H9 (cell line): Measurements from ENCODE around the gene TMPRSS11B. TPM values are rescaled to one million over a fixed set of nuclear protein-coding genes. Genes with fewer than 3 reads are reported as not detected.

Experiments used
- DNase-seq: peaks from one replicate; pipeline ENCODE4 v3.0.0-alpha.2; 2017
- H2AFZ ChIP-seq: one replicate; pipeline ENCODE4 v1.6.1; 2013; ENCODE audit warnings: mild to moderate bottlenecking, low read length, control low read depth, moderate library complexity
- H2AK5ac ChIP-seq: 2 replicates; pipeline ENCODE4 v1.6.1; 2013; ENCODE audit warnings: low read length, control low read depth, mixed read lengths; ENCODE audit not compliant: insufficient read length
- H2BK120ac ChIP-seq: one replicate; pipeline ENCODE4 v1.6.1; 2013; ENCODE audit warnings: low read depth, mild to moderate bottlenecking, low read length, control low read depth, inconsistent platforms; ENCODE audit not compliant: poor library complexity, severe bottlenecking
- H2BK12ac ChIP-seq: 2 replicates; pipeline ENCODE4 v1.6.1; 2013; ENCODE audit warnings: low read length, control low read depth, mixed read lengths, low read depth; ENCODE audit not compliant: insufficient read length
- H2BK15ac ChIP-seq: 2 replicates; pipeline ENCODE4 v1.6.1; 2013; ENCODE audit warnings: low read depth, low read length, control low read depth
- H2BK20ac ChIP-seq: one replicate; pipeline ENCODE4 v1.6.1; 2013; ENCODE audit warnings: low read depth, mild to moderate bottlenecking, low read length, control low read depth, inconsistent platforms; ENCODE audit not compliant: poor library complexity, severe bottlenecking
- H2BK5ac ChIP-seq: 2 replicates; pipeline ENCODE4 v1.6.1; 2013; ENCODE audit warnings: low read length, control low read depth, mixed read lengths; ENCODE audit not compliant: insufficient read length
- H3K14ac ChIP-seq: 2 replicates; pipeline ENCODE4 v1.6.1; 2013; ENCODE audit warnings: low read length, control low read depth; ENCODE audit not compliant: insufficient read depth
- H3K18ac ChIP-seq: 2 replicates; pipeline ENCODE4 v1.6.1; 2013; ENCODE audit warnings: low read depth, mild to moderate bottlenecking, mixed read lengths, low read length, control low read depth; ENCODE audit not compliant: insufficient read length
- H3K23ac ChIP-seq: 2 replicates; pipeline ENCODE4 v1.6.1; 2013; ENCODE audit warnings: low read length, control low read depth, mixed read lengths, low read depth; ENCODE audit not compliant: insufficient read length
- H3K23me2 ChIP-seq: 2 replicates; pipeline ENCODE4 v1.6.1; 2013; ENCODE audit warnings: low read depth, mild to moderate bottlenecking, mixed read lengths, low read length, control low read depth; ENCODE audit not compliant: insufficient read length, poor library complexity, severe bottlenecking
- H3K27ac ChIP-seq: 2 replicates; pipeline ENCODE4 v1.5.1; 2013; ENCODE audit warnings: low read length, control low read depth, mixed read lengths, low read depth; ENCODE audit not compliant: insufficient read length
- H3K27me3 ChIP-seq: 2 replicates; pipeline ENCODE4 v1.6.1; 2013; ENCODE audit warnings: low read length, control low read depth, inconsistent platforms; ENCODE audit not compliant: insufficient read depth
- H3K4ac ChIP-seq: 2 replicates; pipeline ENCODE4 v1.6.1; 2013; ENCODE audit warnings: low read depth, mild to moderate bottlenecking, control low read depth, inconsistent platforms, low read length, moderate library complexity
- H3K4me1 ChIP-seq: 2 replicates; pipeline ENCODE4 v1.6.1; 2013; ENCODE audit warnings: low read length, control low read depth, inconsistent platforms; ENCODE audit not compliant: insufficient read depth
- H3K4me2 ChIP-seq: 2 replicates; pipeline ENCODE4 v1.6.1; 2013; ENCODE audit warnings: low read length, control low read depth, mixed read lengths; ENCODE audit not compliant: insufficient read length, insufficient read depth
- H3K56ac ChIP-seq: 2 replicates; pipeline ENCODE4 v1.6.1; 2013; ENCODE audit warnings: low read depth, mild to moderate bottlenecking, mixed read lengths, low read length, control low read depth; ENCODE audit not compliant: insufficient read length
- H3K79me1 ChIP-seq: 2 replicates; pipeline ENCODE4 v1.6.1; 2013; ENCODE audit warnings: low read depth, mild to moderate bottlenecking, moderate library complexity, low read length, control low read depth, inconsistent platforms; ENCODE audit not compliant: insufficient read depth, poor library complexity, severe bottlenecking
- H3K79me2 ChIP-seq: 2 replicates; pipeline ENCODE4 v1.6.1; 2013; ENCODE audit warnings: low read length, control low read depth, inconsistent platforms; ENCODE audit not compliant: insufficient read depth
- H3K9ac ChIP-seq: 2 replicates; pipeline ENCODE4 v1.6.1; 2013; ENCODE audit warnings: low read length, control low read depth, mixed read lengths; ENCODE audit not compliant: insufficient read length; ENCODE audit errors: extremely low read depth
- H3K9me3 ChIP-seq: one replicate; pipeline ENCODE4 v1.6.1; 2013; ENCODE audit warnings: low read depth, low read length, inconsistent platforms; ENCODE audit not compliant: control insufficient read depth
- H3T11ph ChIP-seq: one replicate; pipeline ENCODE4 v1.6.1; 2013; ENCODE audit warnings: mild to moderate bottlenecking, low read length, control low read depth, inconsistent platforms
- H4K20me1 ChIP-seq: one replicate; pipeline ENCODE4 v1.6.1; 2013; ENCODE audit not compliant: control insufficient read depth, insufficient read length, insufficient read depth
- H4K5ac ChIP-seq: 2 replicates; pipeline ENCODE4 v1.6.1; 2013; ENCODE audit warnings: low read depth, mild to moderate bottlenecking, mixed read lengths, low read length, control low read depth; ENCODE audit not compliant: insufficient read length
- H4K8ac ChIP-seq: replicated peaks from 2 replicates; pipeline ENCODE4 v1.6.1; 2013; ENCODE audit warnings: low read length, control low read depth, mixed read lengths, low read depth; ENCODE audit not compliant: insufficient read length
- H4K91ac ChIP-seq: 2 replicates; pipeline ENCODE4 v1.6.1; 2013; ENCODE audit warnings: low read depth, mild to moderate bottlenecking, moderate library complexity, mixed read lengths, low read length, control low read depth; ENCODE audit not compliant: insufficient read length
- H3K27ac Mint-ChIP-seq, 3 experiments: 2 replicates in 2 of 3; 3 replicates in 1 of 3; pipeline ENCODE4 v1.8.0; 2020 to 2021; ENCODE audit warnings: mixed read lengths in 3 of 3, mild to moderate bottlenecking in 1 of 3, moderate library complexity in 1 of 3
- H3K27me3 Mint-ChIP-seq: 2 replicates; pipeline ENCODE4 v1.8.0; 2021; ENCODE audit warnings: low read depth, mild to moderate bottlenecking, moderate library complexity, mixed read lengths
- H3K36me3 Mint-ChIP-seq, 3 experiments: 2 replicates in 2 of 3; 3 replicates in 1 of 3; pipeline ENCODE4 v1.8.0; 2020 to 2021; ENCODE audit warnings: low read depth in 3 of 3, mixed read lengths in 3 of 3; ENCODE audit not compliant: insufficient read depth in 1 of 3
- H3K4me1 Mint-ChIP-seq, 2 experiments: 2 replicates each; pipeline ENCODE4 v1.8.0; 2020; ENCODE audit warnings: mixed read lengths in 2 of 2
- H3K4me3 Mint-ChIP-seq, 2 experiments: 2 replicates in 1 of 2; 3 replicates in 1 of 2; pipeline ENCODE4 v1.8.0; 2020 to 2021; ENCODE audit warnings: mild to moderate bottlenecking in 2 of 2, mixed read lengths in 2 of 2, moderate library complexity in 1 of 2
- H3K9me3 Mint-ChIP-seq, 2 experiments: 2 replicates in 1 of 2; 3 replicates in 1 of 2; pipeline ENCODE4 v1.8.0; 2020; ENCODE audit warnings: mild to moderate bottlenecking in 2 of 2, mixed read lengths in 2 of 2, moderate library complexity in 1 of 2
- CTCF ChIP-seq: fragments of 200-600 bp; sonication (generic); conservative IDR thresholded peaks from 3 replicates; pipeline ENCODE4 v1.8.0; 2021; ENCODE audit warnings: antibody characterized with exemption, mild to moderate bottlenecking
- total RNA-seq: library from RNA; stranded (reverse); gene quantifications from 2 replicates; pipeline ENCODE4 v1.2.1, GENCODE V29; 2021

TMPRSS11B gene
- total RNA-seq, 1 experiment from 2014 or later: not detected

- Histone ChIP-seq H3K9me3 (no peaks in the 10 kb centered on the region), H2AFZ (no peak overlapping the region)
- H3K27ac Mint-ChIP-seq: no peak overlapping the region; a peak in 1 of 7 replicates
These were observed 3.9 kb upstream of the TMPRSS11B start for GRCh38 chr4:68249434-68249833.

More at GRCh38 chr4:68249434-68249833, 3.9 kb upstream of the TMPRSS11B start:
- Histone ChIP-seq H3K4me2 (no peak overlapping the region), H2BK12ac (no peak overlapping the region), H2BK120ac (no peak overlapping the region), H2BK5ac (no peak overlapping the region), H3K4ac (no peak overlapping the region), H3K56ac (no peak overlapping the region), H3K23ac (no peak overlapping the region), H3T11ph (no peak overlapping the region), H3K79me2 (no peaks in the 10 kb centered on the region), H3K14ac (no peak overlapping the region), H4K20me1 (no peaks in the 10 kb centered on the region), H3K79me1 (no peaks in the 10 kb centered on the region), H3K18ac (no peak overlapping the region), H4K91ac (no peak overlapping the region), H3K27ac (no peak overlapping the region), H3K27me3 (no peaks in the 10 kb centered on the region), H2BK15ac (no peak overlapping the region), H3K4me1 (no peaks in the 10 kb centered on the region), H3K9ac (no peak overlapping the region), H3K23me2 (no peaks in the 10 kb centered on the region), H4K5ac (no peak overlapping the region), H4K8ac (no peak overlapping the region), H2AK5ac (no peak overlapping the region), H2BK20ac (no peak overlapping the region)
- Mint-ChIP-seq H3K9me3 (no peaks in the 10 kb centered on the region), H3K27me3 (no peaks in the 10 kb centered on the region), H3K4me3 (no peak overlapping the region), H3K36me3 (no peaks in the 10 kb centered on the region), H3K4me1 (no peaks in the 10 kb centered on the region)
- TF ChIP-seq CTCF: no peak
- DNase-seq: no peak
